Breast epithelium (tissue), 4 donors: ENCODE data around the gene SRGAP1. TPM values are rescaled to one million over a fixed set of nuclear protein-coding genes. Genes with fewer than 3 reads are reported as not detected.
"Not testable (repeated sequence)": the region's sequence is repeated elsewhere in the genome, so short reads cannot be mapped to it uniquely, and the experiment has no call there.

Experiments
- DNase-seq, 2 donors: peaks; one replicate each; pipeline ENCODE4 v3.0.0-alpha.2; 2019; ENCODE audit warnings: low spot score in 2 of 2
- H3K27ac ChIP-seq, 2 donors: fragments of 200-600 bp; sonication (generic) in 1 of 2; one replicate each; pipeline ENCODE4 v1.5.1; 2016 to 2019; ENCODE audit warnings: mild to moderate bottlenecking in 1 of 2
- H3K27me3 ChIP-seq, 2 donors: fragments of 200-600 bp; sonication (generic) in 1 of 2; one replicate each; pipeline versions ENCODE4 v1.5.1 to v1.6.0; 2017 to 2019; ENCODE audit warnings: control low read depth in 1 of 2, mild to moderate bottlenecking in 1 of 2
- H3K36me3 ChIP-seq: fragments of 200-600 bp; one replicate; pipeline ENCODE4 v1.5.1; 2019
- H3K4me1 ChIP-seq, 2 donors: fragments of 200-600 bp; sonication (generic); one replicate each; pipeline ENCODE4 v1.5.1; 2016 to 2019; ENCODE audit warnings: control low read depth in 1 of 2
- H3K4me3 ChIP-seq, 3 donors: fragments of 200-600 bp; sonication (generic); 1 replicate in 2 of 3; 2 replicates in 1 of 3; pipeline ENCODE4 v1.5.1; 2016 to 2019; ENCODE audit warnings: mild to moderate bottlenecking in 3 of 3, moderate library complexity in 2 of 3
- H3K9me3 ChIP-seq, 2 donors: fragments of 200-600 bp; sonication (generic) in 1 of 2; one replicate each; pipeline ENCODE4 v1.5.1; 2016 to 2019; ENCODE audit warnings: control low read depth in 1 of 2
- CTCF ChIP-seq, 3 donors: fragments of 450-650 bp; IDR thresholded peaks; one replicate each; pipeline ENCODE4 v1.5.1; 2016 to 2017; ENCODE audit warnings: antibody characterized with exemption in 3 of 3, mild to moderate bottlenecking in 3 of 3, moderate library complexity in 3 of 3
- POLR2A ChIP-seq: fragments of 450-650 bp; IDR thresholded peaks from one replicate; pipeline ENCODE4 v1.6.1; 2016; ENCODE audit warnings: antibody characterized with exemption, mild to moderate bottlenecking, moderate library complexity
- POLR2AphosphoS5 ChIP-seq, 3 donors: sonication (generic); formaldehyde crosslinking; IDR thresholded peaks; one replicate each; pipeline ENCODE4 v1.6.1; 2017; ENCODE audit warnings: antibody characterized with exemption in 3 of 3
- intact Hi-C: fragments of 100-400 bp; cut with DNase I; formaldehyde crosslinking; loops from one replicate; pipeline ENCODE4 v1.15.1; 2023; ENCODE audit warnings: low total_unique reads
- total RNA-seq, 3 donors: library from RNA; depleted of rRNA; stranded (reverse); fragments of >200 nt; gene quantifications; one replicate each; pipeline ENCODE4 v1.1.0, GENCODE V29; 2016

The SRGAP1 gene
- total RNA-seq, 3 donors from 2014 or later, result 20.3 to 58.7 (median 29.3) TPM

GRCh38 chr12:64072916-64073575 is 228.5 kb downstream of the SRGAP1 start:
- Histone ChIP-seq H3K27ac (no peak overlapping the region), H3K4me1 (no peaks in the 10 kb centered on the region), H3K27me3 (no peaks in the 10 kb centered on the region), H3K4me3 (no peak overlapping the region), H3K36me3 (no peaks in the 10 kb centered on the region), H3K9me3 (no peaks in the 10 kb centered on the region)
- intact Hi-C loops, result no loop called here
- DNase-seq, result no peak
- TF ChIP-seq CTCF (IDR thresholded peaks at IDR 0.05) (no peak), POLR2A (no peak), POLR2AphosphoS5 (IDR thresholded peaks at IDR 0.05) (no peak)

- H3K4me3 ChIP-seq, H3K27me3 ChIP-seq, intact Hi-C loops, DNase-seq, H3K36me3 ChIP-seq, H3K4me1 ChIP-seq, H3K27ac ChIP-seq, H3K9me3 ChIP-seq: not testable (repeated sequence)
Measured at GRCh38 chr12:64076565-64076964, 232.1 kb downstream of the SRGAP1 start.

GRCh38 chr12:64077922-64078321 is 233.4 kb downstream of the SRGAP1 start:
- H3K4me3 ChIP-seq, result no peak overlapping the region
- H3K27ac ChIP-seq, result no peak overlapping the region
- H3K4me1 ChIP-seq, result no peaks in the 10 kb centered on the region
- no peak for DNase-seq
- intact Hi-C loops, result no loop called here
- no peaks in the 10 kb centered on the region for H3K9me3 ChIP-seq
- H3K36me3 ChIP-seq, result no peaks in the 10 kb centered on the region
- H3K27me3 ChIP-seq, result no peaks in the 10 kb centered on the region
- peak in 1 of 3 donors; percentile 10 for TF ChIP-seq CTCF (IDR thresholded peaks at IDR 0.05)
- TF ChIP-seq POLR2A, result no peak
- TF ChIP-seq POLR2AphosphoS5 (IDR thresholded peaks at IDR 0.05), result no peak

- Histone ChIP-seq H3K27me3 (no peaks in the 10 kb centered on the region), H3K27ac (peak overlapping the region; percentile 68 to 71), H3K4me1 (no peaks in the 10 kb centered on the region), H3K9me3 (no peaks in the 10 kb centered on the region), H3K36me3 (no peaks in the 10 kb centered on the region), H3K4me3 (no peak overlapping the region)
- no peak for DNase-seq
- TF ChIP-seq POLR2A, result no peak
- TF ChIP-seq CTCF (IDR thresholded peaks at IDR 0.05), result no peak
- no peak for TF ChIP-seq POLR2AphosphoS5 (IDR thresholded peaks at IDR 0.05)
- intact Hi-C loops, result no loop called here
Measured at GRCh38 chr12:64080319-64081007, 236.0 kb downstream of the SRGAP1 start.

- no peak for TF ChIP-seq POLR2A
- TF ChIP-seq CTCF (IDR thresholded peaks at IDR 0.05), result no peak
- no peak for TF ChIP-seq POLR2AphosphoS5 (IDR thresholded peaks at IDR 0.05)
- intact Hi-C loops, result no loop called here
Measured at GRCh38 chr12:64081008-64081404, 236.5 kb downstream of the SRGAP1 start.

More at GRCh38 chr12:64081008-64081404, 236.5 kb downstream of the SRGAP1 start:
- no peaks in the 10 kb centered on the region for H3K9me3 ChIP-seq
- H3K36me3 ChIP-seq, result no peaks in the 10 kb centered on the region
- H3K4me1 ChIP-seq, result no peaks in the 10 kb centered on the region
- H3K27ac ChIP-seq, result peak overlapping the region; percentile 68 to 71
- no peak for DNase-seq
- H3K4me3 ChIP-seq, result no peak overlapping the region
- H3K27me3 ChIP-seq, result no peaks in the 10 kb centered on the region
